Keratinocyte (primary cell): ENCODE results near the gene MAP3K20. TPM values are rescaled to one million over a fixed set of nuclear protein-coding genes. Genes with fewer than 3 reads are reported as not detected.

Experiments
- DNase-seq: peaks from one replicate; pipeline ENCODE4 v3.0.0-alpha.2; 2011; ENCODE audit warnings: low read depth, missing footprints, low spot score
- FAIRE-seq: peaks from 2 replicates; lab custom pipeline; 2011; peaks lifted over from hg19 to GRCh38; lab: Jason Lieb, UNC
- H2AFZ ChIP-seq: 2 replicates; pipeline ENCODE4 v1.6.0; 2012; ENCODE audit warnings: low read length, control low read depth, inconsistent platforms; ENCODE audit not compliant: control insufficient read depth
- H3K27ac ChIP-seq: 2 replicates; pipeline ENCODE4 v1.5.1; 2011; ENCODE audit warnings: low read length; ENCODE audit not compliant: control insufficient read depth, insufficient read depth
- H3K27me3 ChIP-seq: 3 replicates; pipeline ENCODE4 v1.6.0; 2011; ENCODE audit warnings: low read length; ENCODE audit not compliant: control insufficient read depth, insufficient read depth; ENCODE audit errors: extremely low read depth
- H3K36me3 ChIP-seq, 2 experiments: 2 replicates in 1 of 2; 3 replicates in 1 of 2; pipeline ENCODE4 v1.5.1; 2011; ENCODE audit warnings: low read length in 2 of 2, mild to moderate bottlenecking in 1 of 2; ENCODE audit not compliant: control insufficient read depth in 2 of 2, insufficient read depth in 2 of 2; ENCODE audit errors: extremely low read depth in 1 of 2
- H3K4me1 ChIP-seq: 3 replicates; pipeline ENCODE4 v1.5.1; 2011; ENCODE audit warnings: low read length; ENCODE audit not compliant: control insufficient read depth, insufficient read depth; ENCODE audit errors: extremely low read depth
- H3K4me2 ChIP-seq: 3 replicates; pipeline ENCODE4 v1.6.0; 2011; ENCODE audit warnings: low read depth, low read length; ENCODE audit not compliant: control insufficient read depth, insufficient read depth; ENCODE audit errors: extremely low read depth
- H3K4me3 ChIP-seq, 3 experiments: fragments of 200-600 bp in 1 of 3; sonication (generic) in 1 of 3; 2 replicates in 2 of 3; 3 replicates in 1 of 3; pipeline ENCODE4 v1.5.1; 2011 to 2016; ENCODE audit warnings: low read length in 3 of 3, mild to moderate bottlenecking in 3 of 3, control low read depth in 2 of 3, inconsistent platforms in 1 of 3, low read depth in 1 of 3, mixed read lengths in 1 of 3, mixed run types in 1 of 3, moderate library complexity in 1 of 3; ENCODE audit not compliant: control insufficient read depth in 2 of 3, insufficient read depth in 2 of 3; ENCODE audit errors: extremely low read depth in 1 of 3
- H3K79me2 ChIP-seq: 2 replicates; pipeline ENCODE4 v1.6.0; 2012; ENCODE audit warnings: low read length; ENCODE audit not compliant: control insufficient read depth, insufficient read depth
- H3K9ac ChIP-seq: 3 replicates; pipeline ENCODE4 v1.6.0; 2011; ENCODE audit warnings: low read length; ENCODE audit not compliant: control insufficient read depth, insufficient read depth; ENCODE audit errors: extremely low read depth
- H3K9me1 ChIP-seq: 3 replicates; pipeline ENCODE4 v1.6.0; 2011; ENCODE audit warnings: low read length; ENCODE audit not compliant: control insufficient read depth, insufficient read depth; ENCODE audit errors: extremely low read depth
- H3K9me3 ChIP-seq: 2 replicates; pipeline ENCODE4 v1.5.1; 2012; ENCODE audit warnings: low read depth, low read length; ENCODE audit not compliant: control insufficient read depth
- H4K20me1 ChIP-seq: 3 replicates; pipeline ENCODE4 v1.6.0; 2011; ENCODE audit warnings: low read length; ENCODE audit not compliant: control insufficient read depth, insufficient read depth; ENCODE audit errors: extremely low read depth
- CTCF ChIP-seq, 3 experiments: IDR thresholded peaks in 1 of 3; conservative IDR thresholded peaks in 1 of 3; optimal IDR thresholded peaks in 1 of 3; 2 replicates in 2 of 3; 3 replicates in 1 of 3; pipeline versions ENCODE3 to v1.5.1; 2011; ENCODE audit warnings: low read length in 3 of 3, mild to moderate bottlenecking in 3 of 3, moderate library complexity in 2 of 3, control low read depth in 1 of 3, inconsistent platforms in 1 of 3; ENCODE audit not compliant: insufficient read depth in 2 of 3; ENCODE audit errors: extremely low read depth in 1 of 3
- EZH2 ChIP-seq: IDR thresholded peaks from one replicate; pipeline ENCODE4 v1.6.1; 2012; ENCODE audit warnings: inconsistent platforms, mild to moderate bottlenecking, low read length, moderate library complexity
- dilution Hi-C: fragments of 300-500 bp; cut with MboI; formaldehyde crosslinking; loops from one replicate; pipeline ENCODE4 v1.7.0; 2020; ENCODE audit warnings: low sequenced_read_pairs; ENCODE audit not compliant: extremely low pct_ligation_motif_present
- polyA plus RNA-seq, 5 experiments: library from polyadenylated mRNA; depleted of rRNA in 3 of 5; stranded (reverse) in 3 of 5; stranded (forward) in 1 of 5; unstranded in 1 of 5; fragments of >200 nt; gene quantifications; 1 replicate in 1 of 5; 2 replicates in 3 of 5; 3 replicates in 1 of 5; pipeline versions ENCODE4 v1.2.1 to v1.2.3, GENCODE V29; 2011 to 2012; ENCODE audit warnings: missing spikeins in 2 of 5, low read depth in 1 of 5, low replicate concordance in 1 of 5

MAP3K20 gene
- polyA plus RNA-seq, 1 donor (not counting 4 experiments of a cell fraction or from before 2014, with no cell fraction given) = 31.7 TPM

GRCh38 chr2:173165443-173166238 is 90.0 kb downstream of the MAP3K20 start:
- no peak overlapping the region for H3K4me2 ChIP-seq

GRCh38 chr2:173171321-173171720 is 95.7 kb downstream of the MAP3K20 start:
- no peaks in the 10 kb centered on the region for H3K79me2 ChIP-seq
- H3K9me1 ChIP-seq = no peaks in the 10 kb centered on the region
- no peak overlapping the region for H3K4me3 ChIP-seq
- no peaks in the 10 kb centered on the region for H3K9me3 ChIP-seq
- H3K9ac ChIP-seq = no peak overlapping the region
- FAIRE-seq (no peak), DNase-seq (no peak)
- no peaks in the 10 kb centered on the region for H3K4me1 ChIP-seq
- H3K36me3 ChIP-seq = no peaks in the 10 kb centered on the region
- no peaks in the 10 kb centered on the region for H3K27me3 ChIP-seq
- TF ChIP-seq EZH2 = no peak
- no peak for TF ChIP-seq CTCF (optimal IDR thresholded peaks at IDR 0.05 in 1 of 3, IDR thresholded peaks at IDR 0.05 in 1 of 3, conservative IDR thresholded peaks at IDR 0.05 in 1 of 3; ENCODE audit: extremely low read depth in 1 of 3, insufficient read depth in 2 of 3, low read length in 3 of 3)
- H2AFZ ChIP-seq = no peak overlapping the region
- dilution Hi-C loops = no loop called here
- H3K4me2 ChIP-seq = no peak overlapping the region
- no peak overlapping the region for H3K27ac ChIP-seq
- no peaks in the 10 kb centered on the region for H4K20me1 ChIP-seq

More at GRCh38 chr2:173165443-173166238, 90.0 kb downstream of the MAP3K20 start:
- Histone ChIP-seq H3K4me1 (peaks cover 5% of the 10 kb centered on the region), H3K9me1 (no peaks in the 10 kb centered on the region), H3K9me3 (peaks cover 2% of the 10 kb centered on the region), H3K9ac (no peak overlapping the region), H3K36me3 (peaks cover 0 to 4% of the 10 kb centered on the region in 2 experiments), H3K4me3 (no peak overlapping the region), H3K27me3 (no peaks in the 10 kb centered on the region), H3K79me2 (peaks cover 12% of the 10 kb centered on the region), H3K27ac (no peak overlapping the region), H2AFZ (no peak overlapping the region), H4K20me1 (no peaks in the 10 kb centered on the region)
- DNase-seq (no peak), FAIRE-seq (no peak)
- dilution Hi-C loops = no loop called here
- no peak for TF ChIP-seq CTCF (optimal IDR thresholded peaks at IDR 0.05 in 1 of 3, IDR thresholded peaks at IDR 0.05 in 1 of 3, conservative IDR thresholded peaks at IDR 0.05 in 1 of 3; ENCODE audit: extremely low read depth in 1 of 3, insufficient read depth in 2 of 3, low read length in 3 of 3)
- TF ChIP-seq EZH2 = no peak
